Kidney epithelial cell (primary cell): Measurements from ENCODE around the gene YPEL5. TPM values are rescaled to one million over a fixed set of nuclear protein-coding genes. Genes with fewer than 3 reads are reported as not detected.
A peak's percentile ranks its signal among the peaks of the same experiment; 100 is the strongest.

Experiments used
- DNase-seq: peaks from one replicate; pipeline ENCODE4 v3.0.0-alpha.2; 2010; ENCODE audit warnings: low read depth
- H3K27me3 ChIP-seq: 2 replicates; pipeline ENCODE4 v1.6.0; 2011; ENCODE audit warnings: low read length; ENCODE audit not compliant: control insufficient read depth, insufficient read depth
- H3K36me3 ChIP-seq: 2 replicates; pipeline ENCODE4 v1.5.1; 2011; ENCODE audit warnings: low read length; ENCODE audit not compliant: control insufficient read depth, insufficient read depth
- H3K4me3 ChIP-seq: 2 replicates; pipeline ENCODE4 v1.5.1; 2011; ENCODE audit warnings: low read depth, mild to moderate bottlenecking, control low read depth, low read length
- CTCF ChIP-seq: IDR thresholded peaks from 2 replicates; pipeline ENCODE4 v1.5.1; 2011; ENCODE audit warnings: mild to moderate bottlenecking, moderate library complexity, low read length, control low read depth, inconsistent platforms; ENCODE audit not compliant: insufficient read depth, poor library complexity, severe bottlenecking
- total RNA-seq: library from RNA; depleted of rRNA; stranded (reverse); fragments of >200 nt; gene quantifications from 2 replicates; pipeline ENCODE4 v1.2.3, GENCODE V29; 2015

Gene YPEL5
- total RNA-seq, 1 donor from 2014 or later, result 71.2 TPM

- no peak overlapping the region for H3K4me3 ChIP-seq
- DNase-seq, result no peak
- no peak for TF ChIP-seq CTCF
- no peaks in the 10 kb centered on the region for H3K36me3 ChIP-seq
- H3K27me3 ChIP-seq, result no peaks in the 10 kb centered on the region
Measured at GRCh38 chr2:30148850-30149249, 2.0 kb downstream of the YPEL5 start.

- TF ChIP-seq CTCF, result no peak
- DNase-seq, result peak; percentile 28
Measured at GRCh38 chr2:30149513-30149912, 2.7 kb downstream of the YPEL5 start.

GRCh38 chr2:30149976-30150375, 3.2 kb downstream of the YPEL5 start:
- H3K4me3 ChIP-seq, result no peak overlapping the region

More at GRCh38 chr2:30149513-30149912, 2.7 kb downstream of the YPEL5 start:
- H3K36me3 ChIP-seq, result no peaks in the 10 kb centered on the region
- H3K27me3 ChIP-seq, result no peaks in the 10 kb centered on the region
- H3K4me3 ChIP-seq, result no peak overlapping the region

GRCh38 chr2:30150786-30151185, 4.0 kb downstream of the YPEL5 start:
- no peak for TF ChIP-seq CTCF
- H3K36me3 ChIP-seq, result no peaks in the 10 kb centered on the region
- no peak for DNase-seq
- no peaks in the 10 kb centered on the region for H3K27me3 ChIP-seq
- H3K4me3 ChIP-seq, result no peak overlapping the region

More at GRCh38 chr2:30149976-30150375, 3.2 kb downstream of the YPEL5 start:
- no peak for TF ChIP-seq CTCF
- Histone ChIP-seq H3K27me3 (no peaks in the 10 kb centered on the region), H3K36me3 (no peaks in the 10 kb centered on the region)
- DNase-seq, result no peak

- H3K27me3 ChIP-seq, result no peaks in the 10 kb centered on the region
- H3K4me3 ChIP-seq, result no peak overlapping the region
- DNase-seq, result no peak
- no peaks in the 10 kb centered on the region for H3K36me3 ChIP-seq
- no peak for TF ChIP-seq CTCF
Measured at GRCh38 chr2:30152385-30152784, 5.6 kb downstream of the YPEL5 start.

- Histone ChIP-seq H3K27me3 (no peaks in the 10 kb centered on the region), H3K36me3 (peaks cover under 1% of the 10 kb centered on the region), H3K4me3 (no peak overlapping the region)
- no peak for TF ChIP-seq CTCF
- DNase-seq, result no peak
Measured at GRCh38 chr2:30155202-30155601, 8.4 kb downstream of the YPEL5 start.
